Liver (tissue), 3 donors: ENCODE data around the gene CEND1.

Source experiments
- GABPA ChIP-seq, 2 donors: IDR thresholded peaks in 1 of 2; conservative IDR thresholded peaks in 1 of 2; 2 replicates each; pipeline ENCODE4 v1.6.1; 2016; ENCODE audit warnings: antibody characterized with exemption in 2 of 2, mild to moderate bottlenecking in 1 of 2, moderate library complexity in 1 of 2
- JUND ChIP-seq, 2 donors: IDR thresholded peaks; 2 replicates each; pipeline ENCODE4 v1.6.1; 2016; ENCODE audit warnings: antibody characterized with exemption in 2 of 2
- TAF1 ChIP-seq: conservative IDR thresholded peaks from 2 replicates; pipeline ENCODE4 v1.6.1; 2016; ENCODE audit warnings: antibody characterized with exemption, mild to moderate bottlenecking
- TF ChIP-seq, protein P1 (sequence below): fragments of 150-350 bp; IDR thresholded peaks from 2 replicates; pipeline ENCODE4 v1.5.1; 2017; ENCODE audit warnings: improper control_type of control experiment, low read depth, low read length; ENCODE audit not compliant: missing input control
- donor health status: healthy.
- donor health status: healthy.

DNA sequence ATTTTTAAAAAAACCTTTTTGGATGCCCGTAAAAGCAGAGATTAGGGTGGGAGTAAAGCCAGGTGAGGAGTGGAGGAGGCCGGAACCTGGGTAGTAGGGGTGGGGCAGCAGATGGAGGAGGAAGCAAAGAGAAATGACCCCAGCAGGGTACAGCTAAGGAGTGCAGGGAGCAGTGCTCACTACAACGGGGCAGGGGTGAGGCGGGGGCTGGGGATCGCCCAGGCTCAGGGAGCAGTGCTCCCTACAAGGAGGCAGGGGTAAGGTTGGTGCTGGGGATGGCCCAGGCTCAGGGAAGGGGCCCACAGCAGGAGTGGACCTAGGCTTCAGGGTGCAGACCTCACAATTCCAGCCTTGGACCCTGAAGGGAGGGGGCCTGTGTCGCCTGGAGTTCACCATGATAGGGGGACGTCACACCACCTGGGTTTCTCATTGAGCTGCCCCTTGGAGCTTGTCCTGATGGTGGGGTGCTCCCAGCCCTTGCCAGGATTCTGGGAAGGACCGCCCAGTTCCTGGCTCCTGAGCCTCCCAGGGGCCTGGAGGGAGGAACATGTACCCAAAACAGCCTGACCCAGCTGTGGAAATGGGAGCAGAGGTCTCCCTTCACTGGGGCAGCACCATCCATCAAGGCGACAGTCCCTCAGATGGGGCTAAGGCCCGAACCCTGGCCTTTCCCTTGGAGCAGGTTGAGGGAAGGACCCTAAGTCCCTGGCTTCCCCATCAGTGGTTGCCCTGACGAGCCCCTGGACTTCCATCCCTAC is 26.0 kb upstream of the CEND1 start:
- TF ChIP-seq TAF1 (no peak), JUND (IDR thresholded peaks at IDR 0.05) (no peak), GABPA (IDR thresholded peaks at IDR 0.05 in 1 of 2, conservative IDR thresholded peaks at IDR 0.05 in 1 of 2) (no peak)
- TF ChIP-seq, protein P1, sequence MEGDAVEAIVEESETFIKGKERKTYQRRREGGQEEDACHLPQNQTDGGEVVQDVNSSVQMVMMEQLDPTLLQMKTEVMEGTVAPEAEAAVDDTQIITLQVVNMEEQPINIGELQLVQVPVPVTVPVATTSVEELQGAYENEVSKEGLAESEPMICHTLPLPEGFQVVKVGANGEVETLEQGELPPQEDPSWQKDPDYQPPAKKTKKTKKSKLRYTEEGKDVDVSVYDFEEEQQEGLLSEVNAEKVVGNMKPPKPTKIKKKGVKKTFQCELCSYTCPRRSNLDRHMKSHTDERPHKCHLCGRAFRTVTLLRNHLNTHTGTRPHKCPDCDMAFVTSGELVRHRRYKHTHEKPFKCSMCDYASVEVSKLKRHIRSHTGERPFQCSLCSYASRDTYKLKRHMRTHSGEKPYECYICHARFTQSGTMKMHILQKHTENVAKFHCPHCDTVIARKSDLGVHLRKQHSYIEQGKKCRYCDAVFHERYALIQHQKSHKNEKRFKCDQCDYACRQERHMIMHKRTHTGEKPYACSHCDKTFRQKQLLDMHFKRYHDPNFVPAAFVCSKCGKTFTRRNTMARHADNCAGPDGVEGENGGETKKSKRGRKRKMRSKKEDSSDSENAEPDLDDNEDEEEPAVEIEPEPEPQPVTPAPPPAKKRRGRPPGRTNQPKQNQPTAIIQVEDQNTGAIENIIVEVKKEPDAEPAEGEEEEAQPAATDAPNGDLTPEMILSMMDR: no peak
